KMS-11 (cell line): Measurements from ENCODE around the gene IQCM.

Source experiments
- H2AFZ ChIP-seq: fragments of 200-600 bp; sonication (generic); 2 replicates; pipeline ENCODE4 v1.6.1; 2016; ENCODE audit warnings: antibody characterized with exemption, mixed run types, low read depth
- H3K27ac ChIP-seq: fragments of 200-600 bp; sonication (generic); 2 replicates; pipeline ENCODE4 v1.6.1; 2016; ENCODE audit warnings: mild to moderate bottlenecking, mixed run types
- H3K27me3 ChIP-seq: fragments of 200-600 bp; sonication (generic); 2 replicates; pipeline ENCODE4 v1.6.1; 2017; ENCODE audit warnings: mild to moderate bottlenecking, low read depth, mixed run types, moderate library complexity; ENCODE audit not compliant: insufficient read depth
- H3K36me3 ChIP-seq: fragments of 200-600 bp; sonication (generic); 2 replicates; pipeline ENCODE4 v1.6.1; 2017; ENCODE audit warnings: mild to moderate bottlenecking, mixed run types; ENCODE audit not compliant: insufficient read depth
- H3K4me1 ChIP-seq: fragments of 200-600 bp; sonication (generic); 2 replicates; pipeline ENCODE4 v1.6.1; 2016; ENCODE audit warnings: mild to moderate bottlenecking, low read depth, mixed run types; ENCODE audit not compliant: poor library complexity, severe bottlenecking
- H3K4me2 ChIP-seq: fragments of 200-600 bp; sonication (generic); 2 replicates; pipeline ENCODE4 v1.7.0; 2016; ENCODE audit warnings: mild to moderate bottlenecking, mixed run types
- H3K4me3 ChIP-seq: fragments of 200-600 bp; sonication (generic); IDR thresholded peaks from 2 replicates; pipeline ENCODE4 v1.6.1; 2017; ENCODE audit warnings: low read depth, low read length, mixed read lengths; ENCODE audit not compliant: insufficient read depth
- H3K79me2 ChIP-seq: fragments of 200-600 bp; sonication (generic); 2 replicates; pipeline ENCODE4 v1.6.1; 2016; ENCODE audit warnings: low read depth, mixed run types; ENCODE audit not compliant: insufficient read depth
- H3K9ac ChIP-seq: fragments of 200-600 bp; sonication (generic); 2 replicates; pipeline ENCODE4 v1.6.1; 2016; ENCODE audit warnings: mild to moderate bottlenecking, mixed run types
- H4K20me1 ChIP-seq: fragments of 200-600 bp; sonication (generic); 2 replicates; pipeline ENCODE4 v1.6.1; 2016; ENCODE audit warnings: mild to moderate bottlenecking, mixed run types; ENCODE audit not compliant: insufficient read depth
- TF ChIP-seq, protein P1 (sequence below): fragments of 200-600 bp; sonication (generic); conservative IDR thresholded peaks from 2 replicates; pipeline ENCODE4 v1.6.1; 2017; ENCODE audit warnings: low read depth, mild to moderate bottlenecking, antibody characterized with exemption, low read length, moderate library complexity, mixed read lengths

The IQCM gene

DNA sequence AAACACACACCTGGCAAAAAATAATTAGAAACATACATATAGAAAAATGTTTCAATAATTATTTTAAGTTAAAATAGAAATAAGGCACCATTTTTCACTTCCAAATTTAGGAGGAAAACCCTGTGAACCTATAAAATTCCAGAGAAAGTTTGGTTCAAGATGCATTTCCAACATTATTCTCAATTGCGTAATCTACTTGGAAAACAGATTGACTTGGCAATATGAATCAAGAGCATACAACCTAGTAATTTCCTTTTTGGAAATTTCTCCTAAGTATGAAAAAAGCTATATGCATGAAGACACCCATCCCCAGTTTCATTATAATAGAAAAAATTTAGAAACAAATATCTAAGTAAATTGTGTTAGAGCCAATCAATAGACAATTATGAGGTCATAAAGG lies 242.9 kb downstream of the IQCM start:
- TF ChIP-seq, protein P1, sequence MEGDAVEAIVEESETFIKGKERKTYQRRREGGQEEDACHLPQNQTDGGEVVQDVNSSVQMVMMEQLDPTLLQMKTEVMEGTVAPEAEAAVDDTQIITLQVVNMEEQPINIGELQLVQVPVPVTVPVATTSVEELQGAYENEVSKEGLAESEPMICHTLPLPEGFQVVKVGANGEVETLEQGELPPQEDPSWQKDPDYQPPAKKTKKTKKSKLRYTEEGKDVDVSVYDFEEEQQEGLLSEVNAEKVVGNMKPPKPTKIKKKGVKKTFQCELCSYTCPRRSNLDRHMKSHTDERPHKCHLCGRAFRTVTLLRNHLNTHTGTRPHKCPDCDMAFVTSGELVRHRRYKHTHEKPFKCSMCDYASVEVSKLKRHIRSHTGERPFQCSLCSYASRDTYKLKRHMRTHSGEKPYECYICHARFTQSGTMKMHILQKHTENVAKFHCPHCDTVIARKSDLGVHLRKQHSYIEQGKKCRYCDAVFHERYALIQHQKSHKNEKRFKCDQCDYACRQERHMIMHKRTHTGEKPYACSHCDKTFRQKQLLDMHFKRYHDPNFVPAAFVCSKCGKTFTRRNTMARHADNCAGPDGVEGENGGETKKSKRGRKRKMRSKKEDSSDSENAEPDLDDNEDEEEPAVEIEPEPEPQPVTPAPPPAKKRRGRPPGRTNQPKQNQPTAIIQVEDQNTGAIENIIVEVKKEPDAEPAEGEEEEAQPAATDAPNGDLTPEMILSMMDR, result no peak

DNA sequence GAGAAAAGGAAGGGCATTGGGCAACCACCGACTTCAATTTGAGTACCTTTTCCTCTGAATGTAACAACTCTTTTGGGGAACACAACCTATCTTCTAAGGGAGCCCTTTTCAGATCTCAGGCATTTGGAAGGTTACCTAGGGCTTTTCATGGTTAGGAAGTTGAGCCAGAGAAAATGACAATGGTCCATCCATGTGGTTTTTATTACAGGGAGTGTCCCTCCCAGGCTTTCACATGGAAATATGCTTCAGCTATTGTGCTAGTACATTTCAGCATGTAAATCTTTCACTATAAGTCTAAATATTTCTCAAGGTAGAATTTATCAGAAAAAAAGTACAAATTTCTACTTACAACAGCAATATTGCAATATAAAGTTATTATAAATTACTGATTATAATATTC lies 259.8 kb downstream of the IQCM start:
- Histone ChIP-seq H3K36me3 (no peaks in the 10 kb centered on the region), H3K9ac (no peak overlapping the region), H3K79me2 (no peaks in the 10 kb centered on the region), H4K20me1 (no peaks in the 10 kb centered on the region), H3K27me3 (no peaks in the 10 kb centered on the region), H3K4me1 (no peaks in the 10 kb centered on the region), H2AFZ (no peak overlapping the region), H3K27ac (no peak overlapping the region), H3K4me2 (no peak overlapping the region), H3K4me3 (no peak overlapping the region)
- TF ChIP-seq, protein P1, result no peak

More for the DNA sequence above, 242.9 kb downstream of the IQCM start:
- H3K27ac ChIP-seq, result no peak overlapping the region
- H2AFZ ChIP-seq, result no peak overlapping the region
- no peaks in the 10 kb centered on the region for H3K4me1 ChIP-seq
- H4K20me1 ChIP-seq, result no peaks in the 10 kb centered on the region
- H3K36me3 ChIP-seq, result no peaks in the 10 kb centered on the region
- no peak overlapping the region for H3K4me2 ChIP-seq
- H3K9ac ChIP-seq, result no peak overlapping the region
- H3K27me3 ChIP-seq, result no peaks in the 10 kb centered on the region
- no peak overlapping the region for H3K4me3 ChIP-seq
- H3K79me2 ChIP-seq, result no peaks in the 10 kb centered on the region

DNA sequence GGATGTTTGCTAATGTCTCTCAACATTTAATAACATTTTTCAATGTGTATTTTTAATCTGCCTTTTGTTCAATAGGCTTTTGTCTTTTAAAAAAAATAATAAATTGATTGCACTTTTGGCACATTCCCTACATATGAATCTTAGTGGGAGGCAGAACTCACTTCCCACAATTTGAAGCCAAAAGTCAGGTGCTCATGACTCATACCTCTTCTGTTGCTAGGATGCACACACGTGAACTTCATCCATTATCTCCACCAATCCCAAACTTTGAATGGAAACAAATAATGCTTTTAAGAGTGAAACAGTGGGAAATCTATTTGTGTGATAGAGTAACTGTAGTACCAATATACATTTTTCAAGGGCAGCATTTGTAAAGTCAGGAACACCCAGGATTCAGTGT lies 260.5 kb downstream of the IQCM start:
- Histone ChIP-seq H3K4me3 (no peak overlapping the region), H3K4me1 (no peaks in the 10 kb centered on the region), H4K20me1 (no peaks in the 10 kb centered on the region), H2AFZ (no peak overlapping the region), H3K4me2 (no peak overlapping the region), H3K27me3 (no peaks in the 10 kb centered on the region), H3K27ac (no peak overlapping the region), H3K9ac (no peak overlapping the region), H3K36me3 (no peaks in the 10 kb centered on the region), H3K79me2 (no peaks in the 10 kb centered on the region)
- TF ChIP-seq, protein P1, result no peak

DNA sequence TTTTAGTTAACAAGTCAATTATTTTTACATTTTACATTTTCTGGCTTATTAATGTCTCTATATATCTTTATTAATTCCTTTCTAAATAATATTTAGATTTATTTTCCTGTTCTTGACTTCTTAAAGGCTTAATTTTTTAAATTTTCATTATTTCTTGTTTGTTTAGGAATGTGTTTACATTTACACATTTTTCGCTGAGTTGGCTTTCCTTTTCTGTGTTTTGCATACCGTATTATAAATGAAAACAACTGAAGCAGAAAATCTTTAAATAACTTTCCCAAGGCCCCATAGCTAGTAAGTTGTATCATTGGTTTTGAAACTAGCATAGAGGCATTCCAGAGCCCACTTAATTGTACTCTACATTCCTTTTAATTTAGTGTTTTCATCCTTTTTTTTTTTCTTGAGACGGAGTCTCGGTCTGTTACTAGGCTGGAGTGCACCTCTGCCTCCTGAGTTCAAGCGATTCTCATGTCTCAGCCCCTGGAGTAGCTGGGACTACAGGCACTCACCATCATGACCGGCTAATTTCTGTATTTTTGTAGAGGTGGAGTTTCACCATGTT lies 261.6 kb downstream of the IQCM start:
- TF ChIP-seq, protein P1, result no peak
- Histone ChIP-seq H3K9ac (no peak overlapping the region), H4K20me1 (no peaks in the 10 kb centered on the region)

More for the DNA sequence above, 261.6 kb downstream of the IQCM start:
- no peak overlapping the region for H3K4me3 ChIP-seq
- H2AFZ ChIP-seq, result no peak overlapping the region
- no peaks in the 10 kb centered on the region for H3K4me1 ChIP-seq
- H3K27me3 ChIP-seq, result no peaks in the 10 kb centered on the region
- H3K4me2 ChIP-seq, result no peak overlapping the region
- H3K79me2 ChIP-seq, result no peaks in the 10 kb centered on the region
- H3K27ac ChIP-seq, result no peak overlapping the region
- no peaks in the 10 kb centered on the region for H3K36me3 ChIP-seq
